HG02763 (cell line): ENCODE data around the gene RPL22.

ENCODE experiments used
- ATAC-seq: cut with Tn5 transposase; IDR thresholded peaks from one replicate; pipeline ENCODE4 v1.9.1; 2021; ENCODE audit warnings: mild to moderate bottlenecking, moderate library complexity; ENCODE audit not compliant: unreplicated experiment

The RPL22 gene

DNA sequence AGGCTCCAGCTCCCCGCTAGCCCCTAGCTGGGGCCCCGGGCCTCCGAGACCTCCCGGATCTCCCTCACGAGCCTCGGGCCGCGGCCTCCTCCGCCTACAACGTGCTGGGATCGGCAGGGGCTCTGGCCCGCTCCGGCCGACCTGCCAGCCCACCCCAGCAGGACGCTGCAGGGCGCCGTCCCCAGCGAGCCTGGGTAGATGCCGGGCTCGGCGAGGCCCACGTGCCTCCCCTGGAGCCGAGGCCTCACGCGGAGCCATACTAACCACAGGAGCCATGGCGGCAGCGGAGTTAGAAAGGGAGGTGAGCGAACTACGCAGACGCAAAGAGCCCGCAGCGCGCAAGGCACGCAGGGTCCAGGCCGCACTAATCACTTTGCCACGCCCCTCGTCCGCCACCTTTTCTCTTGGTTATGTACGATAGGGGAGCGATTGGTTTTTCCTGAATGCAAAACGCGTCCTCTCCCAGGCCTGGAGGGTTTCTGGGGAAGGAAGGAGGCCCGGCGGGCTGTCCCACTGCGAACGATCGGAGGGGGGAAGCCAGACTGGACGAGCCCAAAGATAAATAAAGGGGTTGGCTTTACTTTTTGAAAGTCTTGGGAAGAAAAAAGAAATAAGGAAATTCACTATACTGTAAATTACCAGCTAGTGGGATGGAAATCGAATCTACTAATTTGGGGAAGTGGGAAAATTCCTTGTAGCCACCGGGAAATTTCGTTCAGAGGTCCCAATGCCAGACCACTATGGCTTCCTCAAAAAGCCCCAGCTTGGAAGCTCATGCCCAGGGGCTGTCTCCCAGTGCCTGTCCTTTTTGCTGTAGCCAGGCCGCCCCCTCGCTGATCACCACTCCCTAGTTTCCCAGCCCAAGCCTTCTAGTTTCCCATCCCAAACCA lies at the start of gene RPL22:
TSS of gene RPL22 (minus strand) at position 298 of the 890 bp plus-strand sequence. CDS start at position 276, 22 bp downstream.
- ATAC-seq, result peak; percentile 96

GRCh38 chr1:6248161-6248776 lies 48.9 kb upstream of the RPL22 start:
- no peak for ATAC-seq

DNA sequence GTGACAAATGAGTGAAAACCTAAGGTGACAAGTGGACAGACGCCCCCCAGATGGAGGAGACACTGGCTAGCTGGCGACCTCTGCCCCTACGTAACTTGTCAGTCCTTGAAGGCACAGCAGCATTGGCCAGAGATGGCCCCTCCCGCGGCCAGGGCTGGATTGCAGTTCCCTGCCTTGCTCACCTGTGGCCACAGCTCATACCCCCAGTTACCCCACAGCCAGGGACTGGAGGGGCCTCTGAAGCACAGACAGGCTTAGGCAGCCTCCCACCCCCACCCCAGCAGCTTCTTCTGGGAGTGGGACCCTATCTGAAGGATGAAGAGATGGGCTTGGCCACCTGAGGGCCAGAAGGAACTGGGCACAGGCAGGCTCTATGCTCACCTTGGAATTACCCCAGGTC lies 48.3 kb upstream of the RPL22 start:
- ATAC-seq, result no peak

GRCh38 chr1:6246497-6247467 lies 47.4 kb upstream of the RPL22 start:
- no peak for ATAC-seq

DNA sequence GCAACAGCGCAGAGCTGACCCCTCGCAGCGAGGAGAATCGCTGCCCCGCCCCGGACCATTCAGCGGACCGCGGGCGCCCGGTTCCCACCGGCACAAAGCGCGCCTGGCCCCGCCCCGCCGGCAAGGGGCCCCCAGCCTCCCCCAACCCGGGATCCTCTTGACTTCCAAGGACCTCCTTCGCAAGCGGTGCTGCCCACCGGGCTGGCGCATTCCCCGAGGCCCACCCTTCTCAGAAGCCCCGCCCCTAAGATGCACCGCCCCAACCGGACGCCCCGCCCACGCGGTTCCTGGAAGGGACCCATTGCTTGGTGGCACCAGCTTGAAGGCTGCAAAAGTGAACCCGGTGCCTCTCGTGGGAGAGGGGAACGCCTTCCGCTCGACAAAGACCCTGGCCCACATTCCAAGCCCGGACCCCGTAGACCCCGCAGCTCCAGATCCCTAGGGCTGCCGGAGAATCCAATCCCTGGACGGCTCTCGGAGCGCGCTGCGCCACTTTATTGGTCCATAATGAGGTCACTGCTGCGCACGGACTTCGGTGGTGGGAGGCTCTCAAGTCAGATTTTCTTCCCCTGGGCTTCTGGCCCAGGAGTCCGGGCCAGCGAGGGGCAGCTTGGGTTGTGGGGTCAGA lies 46.6 kb upstream of the RPL22 start:
- ATAC-seq, result no peak

DNA sequence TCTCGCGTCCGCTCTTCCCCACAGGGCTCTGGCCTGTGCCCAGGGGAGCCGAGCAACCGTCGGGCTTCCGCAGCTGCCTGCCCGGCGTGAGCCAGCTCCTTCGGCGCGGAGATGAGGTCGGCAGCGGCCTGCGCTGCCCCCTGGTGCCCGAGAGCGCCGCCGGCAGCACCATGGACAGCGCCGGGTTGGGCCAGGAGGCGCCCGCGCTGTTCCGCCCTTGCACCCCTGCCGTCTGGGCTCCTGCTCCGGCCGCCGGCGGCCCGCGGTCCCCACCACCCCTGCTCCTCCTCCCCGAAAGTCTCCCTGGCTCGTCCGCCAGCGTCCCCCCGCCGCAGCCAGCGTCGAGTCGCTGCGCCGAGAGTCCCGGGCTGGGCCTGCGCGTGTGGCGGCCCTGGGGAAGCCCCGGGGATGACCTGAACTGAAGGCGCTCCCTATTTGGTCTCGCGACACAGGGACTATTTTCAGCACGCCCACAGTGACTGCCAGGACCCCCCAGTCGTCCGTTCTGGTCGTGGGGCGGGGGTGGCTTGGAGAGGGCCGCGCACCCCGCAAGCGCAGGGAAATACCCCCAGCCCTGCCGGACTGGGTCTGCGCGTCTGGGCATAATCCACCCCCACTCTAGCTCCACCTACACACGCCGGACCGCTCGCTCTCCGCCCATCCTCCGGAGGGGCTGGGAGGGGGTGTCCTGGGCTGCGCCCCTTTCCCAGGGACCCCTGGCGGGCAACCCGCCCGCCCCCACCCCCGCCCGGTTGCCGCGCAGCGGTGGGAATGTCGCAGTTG lies 45.9 kb upstream of the RPL22 start:
- peak; percentile 51 for ATAC-seq

DNA sequence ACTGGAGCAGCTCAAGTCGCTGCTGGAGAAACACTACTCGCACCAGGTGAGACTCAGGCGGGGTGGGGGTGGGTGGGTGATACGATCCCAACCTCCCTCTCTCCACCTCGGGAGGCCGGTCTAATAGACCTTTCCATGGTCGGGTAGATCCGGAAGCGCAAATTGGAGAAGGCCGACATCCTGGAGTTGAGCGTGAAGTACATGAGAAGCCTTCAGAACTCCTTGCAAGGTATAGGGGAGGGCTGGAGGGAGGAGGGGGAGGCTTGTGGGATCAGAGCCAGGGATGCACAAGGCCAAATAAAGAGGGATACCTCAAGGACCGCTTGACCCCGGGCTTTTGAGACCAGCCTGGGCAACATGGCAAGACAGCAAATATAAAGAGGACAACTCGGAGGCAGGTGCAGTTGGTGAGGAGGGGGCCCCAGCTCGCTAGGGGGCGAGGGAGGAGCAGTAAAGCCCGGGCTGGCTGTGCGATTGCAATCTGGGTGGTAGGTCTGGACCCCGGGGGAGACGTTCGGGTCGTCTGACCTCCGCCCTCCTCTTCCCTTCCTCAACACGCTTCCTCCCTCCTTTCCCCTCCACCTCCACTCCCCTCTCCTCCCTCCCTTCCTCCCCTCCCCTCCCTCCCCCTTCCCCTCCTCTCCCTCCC lies 45.1 kb upstream of the RPL22 start:
- ATAC-seq, result no peak

DNA sequence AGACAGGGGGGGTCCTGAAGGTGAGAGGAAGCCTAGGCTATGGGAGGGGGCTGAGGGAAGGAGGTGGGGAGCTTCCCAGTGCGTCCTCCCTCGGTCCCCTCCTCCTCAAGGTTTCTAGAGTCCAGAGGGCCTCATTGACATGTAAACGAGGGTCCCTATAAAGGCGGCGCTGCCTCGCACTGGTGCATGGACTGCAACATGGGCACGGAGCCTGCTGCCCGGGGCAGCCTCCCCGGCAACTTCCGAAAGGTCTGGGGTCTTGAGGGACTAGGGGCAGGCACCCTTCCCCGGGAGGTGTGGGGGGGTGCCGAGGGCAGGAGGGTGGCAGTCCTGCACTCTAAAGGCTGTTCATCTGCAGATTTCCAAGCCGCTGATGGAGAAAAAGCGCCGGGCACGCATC lies 44.6 kb upstream of the RPL22 start, which contains the start of gene HES3:
TSS of gene HES3 (plus strand) at position 187 of the 400 bp plus-strand sequence. CDS start at position 374, 187 bp downstream.
- ATAC-seq, result no peak

DNA sequence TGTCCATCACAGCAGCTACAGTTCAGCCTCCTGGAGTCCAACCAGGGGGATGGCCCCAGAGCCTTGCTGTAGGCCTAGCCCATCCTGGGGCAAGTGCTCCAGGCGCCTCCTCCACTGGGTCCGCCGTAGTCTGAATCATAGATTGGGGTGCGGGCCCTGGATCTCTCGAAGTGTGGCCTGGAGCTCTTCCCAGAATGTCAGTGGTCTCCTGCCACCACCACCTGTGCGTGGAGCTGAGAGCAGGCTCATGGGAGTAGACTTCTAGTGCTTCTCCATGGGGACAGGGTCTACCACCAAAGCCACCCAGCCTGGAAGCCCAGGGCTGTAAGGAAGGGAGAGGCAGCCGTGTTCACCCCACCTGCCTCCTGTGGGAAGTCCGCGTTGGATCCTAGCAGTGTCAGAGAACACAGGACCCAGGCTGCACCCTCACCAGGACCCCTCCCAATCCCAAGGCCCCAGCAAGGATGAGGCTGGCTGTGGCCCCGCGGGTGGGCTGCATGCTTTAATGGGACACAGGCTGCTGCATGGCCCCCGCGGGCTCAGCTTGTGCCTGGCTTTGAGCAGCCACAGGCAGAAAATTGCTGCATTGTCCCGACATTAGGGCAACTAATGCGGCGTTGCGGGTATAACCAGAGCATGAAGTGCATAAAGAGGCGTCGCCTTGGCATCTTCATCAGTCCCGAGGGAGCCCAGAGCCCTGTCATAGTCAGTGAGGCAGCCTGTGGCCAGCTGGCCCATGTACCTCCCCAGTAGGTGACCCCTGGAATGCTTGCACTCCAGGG lies 43.8 kb upstream of the RPL22 start:
- no peak for ATAC-seq

DNA sequence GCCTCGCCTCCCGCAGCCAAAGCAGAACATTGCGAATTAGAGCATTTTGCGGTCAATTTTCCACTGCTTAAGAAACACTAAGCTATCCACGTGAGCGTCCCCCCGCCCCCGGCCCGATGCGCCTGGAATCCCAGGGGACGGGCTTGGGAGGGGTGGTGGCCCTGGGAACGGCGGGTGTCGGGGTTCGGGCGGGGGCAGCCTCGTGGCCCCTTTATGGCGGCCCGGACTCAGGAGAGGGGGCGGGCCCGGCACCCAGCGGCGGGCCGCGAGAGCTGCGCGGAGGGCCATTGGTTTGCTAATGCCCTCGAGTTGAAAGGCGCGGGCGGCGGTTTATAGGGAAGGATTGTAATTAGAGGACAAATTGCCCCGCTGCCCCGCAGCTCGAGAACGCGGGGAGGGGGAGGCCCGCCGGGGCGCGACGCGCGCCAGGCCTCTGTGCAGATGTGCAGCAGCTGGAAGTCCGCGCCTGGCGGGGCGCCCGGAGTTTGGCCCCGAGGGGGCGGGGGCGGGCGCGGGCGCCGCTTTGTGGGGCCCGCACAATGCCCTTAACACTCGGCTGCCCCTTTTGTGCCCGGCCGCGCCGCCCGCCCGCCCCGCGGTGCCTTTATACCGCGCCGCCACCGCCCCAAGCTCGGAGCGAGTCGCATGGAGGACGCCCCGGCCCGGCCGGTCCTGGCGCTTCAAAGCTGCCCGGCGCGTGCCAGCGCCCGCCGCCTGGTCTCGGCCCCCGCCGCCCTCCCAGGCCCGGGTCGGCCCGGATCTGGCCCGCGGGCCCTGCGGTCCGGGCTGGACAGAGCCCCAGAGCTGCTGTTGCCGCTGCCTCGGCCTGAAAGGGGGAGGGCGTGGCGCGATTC lies 42.7 kb upstream of the RPL22 start:
- ATAC-seq, result no peak

GRCh38 chr1:6241107-6241886 lies 41.9 kb upstream of the RPL22 start:
- ATAC-seq, result no peak

GRCh38 chr1:6239950-6240768 lies 40.8 kb upstream of the RPL22 start:
- ATAC-seq, result no peak

DNA sequence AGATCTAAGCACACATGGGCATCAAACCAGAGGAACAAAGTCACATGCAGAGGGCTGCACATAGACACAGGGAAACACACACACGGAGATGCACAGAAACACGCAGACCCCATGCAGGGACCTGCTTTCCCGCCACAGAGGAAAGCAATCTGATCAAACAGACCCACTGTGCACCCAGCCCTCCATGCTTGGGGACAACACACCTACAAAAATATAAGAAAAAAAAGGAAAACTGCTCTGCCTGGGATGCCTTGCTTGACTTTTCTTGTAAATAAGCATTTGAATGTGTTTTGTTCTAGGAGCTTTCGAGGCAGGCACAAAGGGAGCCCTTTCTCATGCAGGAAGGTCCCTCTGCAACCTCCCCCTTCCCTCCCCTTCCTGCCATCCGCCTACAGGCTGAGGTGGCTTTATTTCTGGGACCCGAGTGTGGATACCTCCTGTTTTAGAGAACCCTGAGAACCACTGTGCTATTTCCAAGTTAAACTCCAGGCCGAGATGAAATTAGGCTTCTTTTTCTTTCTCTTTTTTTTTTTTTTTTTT lies 39.9 kb upstream of the RPL22 start:
- ATAC-seq, result no peak

DNA sequence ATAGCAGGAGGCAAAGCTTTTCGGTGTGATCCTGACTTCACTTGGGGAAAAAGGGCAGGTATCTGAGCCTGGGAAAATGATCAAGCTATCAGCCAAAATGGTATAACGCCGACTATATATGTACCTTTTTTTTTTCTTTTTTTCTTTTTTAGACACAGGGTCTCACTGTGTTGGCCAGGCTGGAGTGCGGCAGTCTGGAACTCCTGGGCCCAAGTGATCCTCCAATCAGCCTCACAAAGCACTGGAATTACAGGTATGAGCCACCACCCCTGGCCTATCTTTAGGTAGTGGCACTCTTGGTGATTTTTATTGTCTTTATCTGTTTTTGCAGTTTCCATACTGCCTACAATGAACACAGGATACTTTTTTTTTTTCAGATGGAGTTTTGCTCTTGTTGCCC lies 37.7 kb upstream of the RPL22 start:
- no peak for ATAC-seq

- no peak for ATAC-seq
Measured at GRCh38 chr1:6235296-6235677, 35.9 kb upstream of the RPL22 start.
